22Rv1 (cell line): ENCODE results near the gene PTPN18.

Source experiments
- H3K27ac ChIP-seq: fragments of 450-650 bp; 2 replicates; pipeline ENCODE4 v1.5.1; 2017
- CTCF ChIP-seq: fragments of 450-650 bp; IDR thresholded peaks from 2 replicates; pipeline ENCODE4 v1.5.1; 2017; ENCODE audit warnings: mild to moderate bottlenecking
- ZFX ChIP-seq: fragments of 450-650 bp; IDR thresholded peaks from 2 replicates; pipeline ENCODE4 v1.6.1; 2017; ENCODE audit warnings: antibody characterized with exemption, borderline replicate concordance

The PTPN18 gene

GRCh38 chr2:130372833-130373807, 17.3 kb downstream of the PTPN18 start:
- TF ChIP-seq CTCF (peak; percentile 29; the same call in 1 of the 2 replicates), ZFX (no peak)
- peak overlapping the region; percentile 84 for H3K27ac ChIP-seq

GRCh38 chr2:130373808-130374365, 18.0 kb downstream of the PTPN18 start:
- H3K27ac ChIP-seq: peak overlapping the region; percentile 84

GRCh38 chr2:130374587-130375290, 18.9 kb downstream of the PTPN18 start:
- no peak for TF ChIP-seq ZFX
- TF ChIP-seq CTCF: no peak
- H3K27ac ChIP-seq: no peak overlapping the region

More at GRCh38 chr2:130373808-130374365, 18.0 kb downstream of the PTPN18 start:
- TF ChIP-seq ZFX: no peak
- no peak for TF ChIP-seq CTCF

- peak overlapping the region; percentile 15; the same call in 1 of the 2 replicates for H3K27ac ChIP-seq
- TF ChIP-seq CTCF (no peak), ZFX (no peak)
Observed at GRCh38 chr2:130375291-130376266, 19.7 kb downstream of the PTPN18 start.

- TF ChIP-seq ZFX: no peak
- peak overlapping the region; percentile 15; the same call in 1 of the 2 replicates for H3K27ac ChIP-seq
Observed at GRCh38 chr2:130376433-130377293, 20.8 kb downstream of the PTPN18 start.

- TF ChIP-seq CTCF (no peak), ZFX (no peak)
- H3K27ac ChIP-seq: no peak overlapping the region
Observed at GRCh38 chr2:130377491-130377890, 21.6 kb downstream of the PTPN18 start.
